ENCODE measurements around the gene UST. TPM values are rescaled to one million over a fixed set of nuclear protein-coding genes. Genes with fewer than 3 reads are reported as not detected.
A peak's percentile ranks its signal among the peaks of the same experiment; 100 is the strongest.

Gene UST
- total RNA-seq, 1 donor from 2014 or later = 33.3 TPM

GRCh38 chr6:148713921-148714320, 32.9 kb upstream of the UST start:
- TF ChIP-seq CTCF (IDR thresholded peaks at IDR 0.05) (no peak), EZH2phosphoT487 (IDR thresholded peaks at IDR 0.05) (no peak), EZH2 (IDR thresholded peaks at IDR 0.05) (no peak)
- Histone ChIP-seq H3K9me3 (ENCODE audit: low read depth) (peaks cover 9% of the 10 kb centered on the region), H2AFZ (replicated peaks) (no peak overlapping the region), H3K27me3 (no peaks in the 10 kb centered on the region), H3F3A (ENCODE audit: low read depth) (no peaks in the 10 kb centered on the region), H3K4me3 (no peak overlapping the region), H3K9ac (no peak overlapping the region), H3K27ac (no peak overlapping the region), H3K79me2 (ENCODE audit: low read depth) (no peaks in the 10 kb centered on the region), H3K4me2 (no peak overlapping the region), H3K36me3 (peaks cover 9% of the 10 kb centered on the region), H3K4me1 (no peaks in the 10 kb centered on the region), H4K20me1 (ENCODE audit: low read depth) (no peaks in the 10 kb centered on the region)
- H3K36me3 Mint-ChIP-seq = no peaks in the 10 kb centered on the region
- no peak for DNase-seq (ENCODE audit: low spot score)
- H3K4me3 Mint-ChIP-seq = no peak overlapping the region
- peaks cover 2% of the 10 kb centered on the region for H3K9me3 Mint-ChIP-seq
- H3K27me3 Mint-ChIP-seq (ENCODE audit: insufficient read depth, low read depth) = peaks cover 2% of the 10 kb centered on the region
- H3K27ac Mint-ChIP-seq = no peak overlapping the region
- H3K4me1 Mint-ChIP-seq = no peaks in the 10 kb centered on the region

- Mint-ChIP-seq H3K27me3 (ENCODE audit: insufficient read depth, low read depth) (peaks cover 3% of the 10 kb centered on the region), H3K9me3 (peaks cover 4% of the 10 kb centered on the region), H3K4me3 (no peak overlapping the region), H3K27ac (no peak overlapping the region), H3K36me3 (no peaks in the 10 kb centered on the region), H3K4me1 (no peaks in the 10 kb centered on the region)
- no peak overlapping the region for H3K4me3 ChIP-seq
- no peak overlapping the region for H2AFZ ChIP-seq (replicated peaks)
- H3K27me3 ChIP-seq = no peaks in the 10 kb centered on the region
- H3K79me2 ChIP-seq (ENCODE audit: low read depth) = no peaks in the 10 kb centered on the region
- no peak overlapping the region for H3K4me2 ChIP-seq
- no peaks in the 10 kb centered on the region for H3F3A ChIP-seq (ENCODE audit: low read depth)
- no peaks in the 10 kb centered on the region for H4K20me1 ChIP-seq (ENCODE audit: low read depth)
- no peak overlapping the region for H3K9ac ChIP-seq
- peaks cover 9% of the 10 kb centered on the region for H3K36me3 ChIP-seq
- H3K27ac ChIP-seq = no peak overlapping the region
- TF ChIP-seq EZH2 (IDR thresholded peaks at IDR 0.05) = no peak
- no peak for TF ChIP-seq CTCF (IDR thresholded peaks at IDR 0.05)
- no peak for TF ChIP-seq EZH2phosphoT487 (IDR thresholded peaks at IDR 0.05)
- no peaks in the 10 kb centered on the region for H3K4me1 ChIP-seq
- peaks cover 9% of the 10 kb centered on the region for H3K9me3 ChIP-seq (ENCODE audit: low read depth)
- no peak for DNase-seq (ENCODE audit: low spot score)
Measured at GRCh38 chr6:148716811-148717210, 30.0 kb upstream of the UST start.

- H3K4me3 Mint-ChIP-seq = no peak overlapping the region
- H3K36me3 Mint-ChIP-seq = no peaks in the 10 kb centered on the region
- TF ChIP-seq CTCF (IDR thresholded peaks at IDR 0.05) (no peak), EZH2phosphoT487 (IDR thresholded peaks at IDR 0.05) (no peak), EZH2 (IDR thresholded peaks at IDR 0.05) (no peak)
- peaks cover 3% of the 10 kb centered on the region for H3K27me3 Mint-ChIP-seq (ENCODE audit: insufficient read depth, low read depth)
- Histone ChIP-seq H3K79me2 (ENCODE audit: low read depth) (no peaks in the 10 kb centered on the region), H3K36me3 (no peaks in the 10 kb centered on the region), H3F3A (ENCODE audit: low read depth) (no peaks in the 10 kb centered on the region), H3K27me3 (no peaks in the 10 kb centered on the region), H3K9ac (no peak overlapping the region), H3K9me3 (ENCODE audit: low read depth) (peaks cover 3% of the 10 kb centered on the region), H3K4me3 (no peak overlapping the region), H3K4me1 (no peaks in the 10 kb centered on the region), H2AFZ (replicated peaks) (no peak overlapping the region), H3K27ac (no peak overlapping the region), H3K4me2 (no peak overlapping the region), H4K20me1 (ENCODE audit: low read depth) (no peaks in the 10 kb centered on the region)
- no peak for DNase-seq (ENCODE audit: low spot score)
- H3K9me3 Mint-ChIP-seq = peaks cover 7% of the 10 kb centered on the region
- H3K27ac Mint-ChIP-seq = peak overlapping the region; percentile 6
- no peaks in the 10 kb centered on the region for H3K4me1 Mint-ChIP-seq
Measured at GRCh38 chr6:148720406-148720805, 26.4 kb upstream of the UST start.
